ENCODE data around the gene MYH10. TPM values are rescaled to one million over a fixed set of nuclear protein-coding genes. Genes with fewer than 3 reads are reported as not detected.
"Not testable (repeated sequence)": the region's sequence is repeated elsewhere in the genome, so short reads cannot be mapped to it uniquely, and the experiment has no call there.

MYH10 gene
- total RNA-seq, 1 experiment from 2014 or later: 147 TPM

GRCh38 chr17:8572764-8573163, 57.8 kb downstream of the MYH10 start:
- no peak for DNase-seq (ENCODE audit: low spot score)
- in situ Hi-C loops (cut with HindIII; ENCODE audit: low sequenced_read_pairs): no loop called here

- in situ Hi-C loops (cut with HindIII; ENCODE audit: low sequenced_read_pairs): no loop called here
Observed at GRCh38 chr17:8563981-8564602, 66.4 kb downstream of the MYH10 start.

GRCh38 chr17:8563024-8563776, 67.3 kb downstream of the MYH10 start:
- in situ Hi-C loops (cut with HindIII; ENCODE audit: low sequenced_read_pairs): no loop called here
- DNase-seq (ENCODE audit: low spot score): no peak

More at GRCh38 chr17:8563981-8564602, 66.4 kb downstream of the MYH10 start:
- DNase-seq (ENCODE audit: low spot score): no peak

DNA sequence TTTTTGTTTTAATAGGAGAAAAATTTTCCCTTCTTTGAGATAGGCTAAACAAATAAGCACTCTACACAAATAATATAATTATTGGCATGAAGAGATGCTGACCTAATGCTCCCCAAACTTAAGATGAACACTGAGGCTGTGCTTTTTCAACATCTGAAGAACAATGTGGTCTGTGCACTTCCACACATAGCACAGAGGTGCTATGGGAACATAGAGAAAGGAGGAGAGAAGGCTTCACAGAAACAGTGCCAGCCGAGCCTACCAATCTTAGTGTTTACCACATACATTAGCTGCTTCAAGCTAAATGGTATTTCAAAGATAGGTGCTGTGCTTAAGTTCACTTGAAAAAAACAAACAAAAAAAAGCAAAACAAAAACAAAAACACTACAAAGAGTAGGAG, 72.4 kb downstream of the MYH10 start:
- in situ Hi-C loops (cut with HindIII; ENCODE audit: low sequenced_read_pairs): no loop called here
- DNase-seq (ENCODE audit: low spot score): no peak

GRCh38 chr17:8557176-8557806, 73.2 kb downstream of the MYH10 start:
- DNase-seq (ENCODE audit: low spot score): no peak
- in situ Hi-C loops (cut with HindIII; ENCODE audit: low sequenced_read_pairs): no loop called here

- in situ Hi-C loops (cut with HindIII; ENCODE audit: low sequenced_read_pairs): no loop called here
- no peak for DNase-seq (ENCODE audit: low spot score)
Observed at GRCh38 chr17:8556074-8556473, 74.5 kb downstream of the MYH10 start.

GRCh38 chr17:8555062-8555461, 75.5 kb downstream of the MYH10 start:
- no peak for DNase-seq (ENCODE audit: low spot score)
- in situ Hi-C loops (cut with HindIII; ENCODE audit: low sequenced_read_pairs): no loop called here

DNA sequence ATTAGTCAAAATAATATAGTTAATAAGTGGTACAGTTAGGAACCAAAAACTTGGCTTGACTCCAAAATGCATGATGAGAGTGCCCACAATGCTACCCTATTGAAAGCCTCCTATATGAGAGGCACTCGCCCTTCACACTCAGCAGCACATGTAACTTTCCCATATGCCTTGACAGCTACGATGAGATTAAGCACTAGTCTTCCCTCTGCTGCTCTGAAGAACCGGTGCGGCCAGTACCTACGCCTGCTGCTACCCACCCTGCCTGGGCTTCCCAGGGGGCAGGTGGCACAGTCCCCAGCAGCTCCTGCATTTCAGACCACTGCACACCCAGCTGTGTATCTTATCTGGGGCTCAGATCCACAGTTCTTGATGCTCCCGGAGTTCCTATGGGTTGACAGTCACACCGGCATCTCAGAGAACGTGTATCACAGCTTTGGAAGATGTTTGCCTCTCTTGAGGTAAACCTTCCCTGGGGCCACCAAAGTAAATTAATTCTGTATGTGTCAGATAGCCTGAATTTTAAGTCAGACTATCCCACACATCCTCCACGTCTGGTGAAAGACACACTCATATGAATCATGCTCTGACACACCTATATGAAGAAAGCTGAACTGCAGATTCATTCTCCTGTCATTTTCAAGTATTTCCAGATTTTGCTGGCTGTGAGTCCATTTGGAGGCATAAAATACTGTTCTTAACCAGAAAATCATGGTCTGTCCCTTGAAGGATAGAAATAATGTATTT, 77.8 kb downstream of the MYH10 start:
- in situ Hi-C loops (cut with HindIII; ENCODE audit: low sequenced_read_pairs): no loop called here
- DNase-seq (ENCODE audit: low spot score): no peak

- no peak for DNase-seq (ENCODE audit: low spot score)
- in situ Hi-C loops (cut with HindIII; ENCODE audit: low sequenced_read_pairs): no loop called here
Observed at GRCh38 chr17:8542599-8543502, 87.7 kb downstream of the MYH10 start.

GRCh38 chr17:8539976-8540375, 90.5 kb downstream of the MYH10 start:
- in situ Hi-C loops (cut with HindIII; ENCODE audit: low sequenced_read_pairs); DNase-seq (ENCODE audit: low spot score): not testable (repeated sequence)

- DNase-seq (ENCODE audit: low spot score): no peak
- in situ Hi-C loops (cut with HindIII; ENCODE audit: low sequenced_read_pairs): no loop called here
Observed at GRCh38 chr17:8537734-8538133, 92.8 kb downstream of the MYH10 start.

DNA sequence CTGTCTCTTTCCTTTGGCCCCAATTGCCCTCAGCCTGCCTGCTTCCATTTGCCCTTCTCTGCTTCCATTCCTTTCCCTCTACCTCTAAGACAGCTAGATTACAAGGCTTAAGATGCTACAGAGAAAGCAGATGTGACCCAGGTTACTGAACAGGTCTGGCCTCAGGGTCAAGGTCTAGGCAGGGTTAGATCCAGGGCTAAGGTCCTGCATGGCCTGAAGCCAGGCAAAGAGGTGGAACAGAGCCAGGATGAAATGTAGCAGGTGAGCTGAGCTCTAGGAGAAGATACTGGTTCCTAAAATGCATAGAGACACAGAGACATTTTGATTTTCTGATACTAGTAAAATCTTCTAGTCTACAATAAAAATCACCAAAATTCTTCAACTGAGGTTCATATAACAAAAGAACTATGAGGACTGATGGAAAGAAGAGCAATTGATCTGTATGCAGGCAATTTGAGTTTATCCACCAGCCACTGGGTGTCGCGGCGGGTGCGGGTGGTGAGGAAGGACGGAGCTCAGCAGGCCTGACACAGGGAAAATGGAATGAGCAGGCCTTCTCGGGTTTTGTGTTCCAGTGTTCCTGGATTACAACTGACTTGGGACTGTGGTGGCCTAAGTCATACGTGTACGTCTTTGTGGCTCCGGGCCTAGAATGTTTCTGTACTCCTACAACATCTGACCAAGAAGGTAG, 95.9 kb downstream of the MYH10 start:
- in situ Hi-C loops (cut with HindIII; ENCODE audit: low sequenced_read_pairs): no loop called here
- DNase-seq (ENCODE audit: low spot score): no peak

DNA sequence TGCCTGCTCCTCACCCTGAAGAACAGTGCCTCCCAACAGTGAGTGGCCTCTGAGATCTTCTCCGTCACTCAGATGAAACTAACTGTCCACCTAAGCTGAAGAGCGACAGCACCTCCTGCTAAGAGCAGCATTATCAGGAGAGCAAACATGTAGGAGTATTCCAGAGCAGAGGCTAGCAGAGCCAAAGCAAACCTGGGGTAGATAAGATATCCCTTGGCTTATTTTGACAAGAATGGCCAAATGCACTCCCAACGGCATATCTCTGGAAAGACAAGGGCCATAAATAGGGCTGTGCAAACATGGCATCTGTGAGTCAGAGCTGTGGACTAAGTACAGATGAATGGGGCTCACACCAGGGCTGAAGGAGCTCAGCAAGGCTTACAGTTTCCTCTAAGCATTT, 98.5 kb downstream of the MYH10 start:
- no peak for DNase-seq (ENCODE audit: low spot score)
- in situ Hi-C loops (cut with HindIII; ENCODE audit: low sequenced_read_pairs): no loop called here

- in situ Hi-C loops (cut with HindIII; ENCODE audit: low sequenced_read_pairs): no loop called here
- DNase-seq (ENCODE audit: low spot score): no peak
Observed at GRCh38 chr17:8522577-8522976, 107.9 kb downstream of the MYH10 start.

DNA sequence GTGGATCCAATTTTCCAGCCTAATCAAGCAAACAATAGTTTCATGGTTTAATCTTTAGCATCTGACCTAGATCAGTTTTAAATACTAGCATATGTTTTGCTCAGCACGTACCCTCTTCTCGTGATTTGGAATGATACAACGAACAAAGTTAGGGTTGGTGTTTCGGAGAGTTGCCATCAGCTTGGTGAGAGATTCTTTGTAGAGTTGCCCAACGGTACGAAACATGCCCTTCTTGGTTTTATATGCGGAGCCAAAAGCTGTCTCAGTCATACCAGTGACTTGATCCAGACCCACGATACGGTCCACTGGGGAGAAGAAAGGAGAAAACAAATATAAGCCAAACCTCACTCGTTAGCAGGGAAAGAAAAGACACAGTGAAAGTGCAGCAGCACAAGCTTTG, 109.5 kb downstream of the MYH10 start:
- DNase-seq (ENCODE audit: low spot score): no peak
- in situ Hi-C loops (cut with HindIII; ENCODE audit: low sequenced_read_pairs): no loop called here

GRCh38 chr17:8518850-8519249, 111.7 kb downstream of the MYH10 start:
- no peak for DNase-seq (ENCODE audit: low spot score)
- in situ Hi-C loops (cut with HindIII; ENCODE audit: low sequenced_read_pairs): no loop called here

DNA sequence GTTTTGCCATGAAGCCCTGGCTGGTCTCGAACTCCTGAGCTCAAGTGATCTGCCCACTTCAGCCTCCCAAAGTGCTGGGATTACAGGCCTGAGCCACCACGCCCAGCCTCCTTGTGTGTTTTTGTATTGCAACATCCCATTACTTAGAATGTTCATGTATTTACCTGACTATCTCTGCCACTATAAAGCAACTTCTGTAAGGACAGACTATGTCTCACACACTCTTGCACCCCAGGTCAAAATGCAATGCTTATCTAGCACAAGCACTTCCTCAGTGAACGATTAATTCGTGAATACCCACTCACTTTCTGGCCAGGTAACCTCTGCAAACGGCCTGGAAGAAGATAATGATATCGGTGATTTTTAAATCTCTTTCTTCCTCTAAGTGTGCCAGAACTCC, 112.2 kb downstream of the MYH10 start:
- no peak for DNase-seq (ENCODE audit: low spot score)
- in situ Hi-C loops (cut with HindIII; ENCODE audit: low sequenced_read_pairs): no loop called here

DNA sequence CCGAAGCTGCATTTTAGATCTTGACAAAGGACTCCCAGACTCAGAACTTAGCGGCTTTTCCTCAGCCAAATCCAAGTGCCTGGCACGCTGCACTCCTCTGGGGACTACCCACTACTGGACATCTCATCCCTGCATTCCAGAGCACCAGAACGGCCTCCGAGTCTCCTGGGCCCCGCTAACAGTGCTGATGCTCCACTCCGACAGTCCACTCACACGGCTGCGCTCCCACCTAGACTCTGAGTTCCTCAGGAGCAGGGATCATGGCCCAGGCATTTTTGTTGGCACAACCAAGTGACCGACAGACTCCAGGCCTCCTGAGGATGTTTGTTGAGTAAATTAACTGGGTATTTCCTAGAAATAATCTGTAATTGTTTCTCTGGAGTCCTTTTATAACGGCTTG, 115.7 kb downstream of the MYH10 start:
- in situ Hi-C loops (cut with HindIII; ENCODE audit: low sequenced_read_pairs): no loop called here
- no peak for DNase-seq (ENCODE audit: low spot score)
